Mammary epithelial cell (primary cell): ENCODE results near the gene NCAPG2.

ENCODE experiments used
- CTCF ChIP-seq, 2 donors: IDR thresholded peaks in 1 of 2; conservative IDR thresholded peaks in 1 of 2; 2 replicates each; pipeline ENCODE4 v1.5.1; 2011 to 2012; ENCODE audit warnings: inconsistent platforms in 2 of 2, low read length in 2 of 2, mild to moderate bottlenecking in 2 of 2, control low read depth in 1 of 2, low read depth in 1 of 2; ENCODE audit not compliant: insufficient read depth in 1 of 2; ENCODE audit errors: extremely low read depth in 1 of 2
- EZH2 ChIP-seq: IDR thresholded peaks from 2 replicates; pipeline ENCODE4 v1.6.1; 2012; ENCODE audit warnings: low read length, inconsistent platforms, borderline replicate concordance

GRCh38 chr7:158583810-158584209 lies 120.8 kb downstream of the NCAPG2 start:
- TF ChIP-seq CTCF (conservative IDR thresholded peaks at IDR 0.05 in 1 of 2, IDR thresholded peaks at IDR 0.05 in 1 of 2; ENCODE audit: extremely low read depth in 1 of 2, insufficient read depth in 1 of 2, low read depth in 1 of 2, low read length in 2 of 2) = no peak
- no peak for TF ChIP-seq EZH2
